Measurements from ENCODE around the gene RASSF1. TPM values are rescaled to one million over a fixed set of nuclear protein-coding genes. Genes with fewer than 3 reads are reported as not detected.

The RASSF1 gene
- total RNA-seq, 1 donor from 2014 or later: 38.0 TPM

- intact Hi-C loops (cut with micrococcal nuclease): no loop called here
- Mint-ChIP-seq H3K27me3 (no peaks in the 10 kb centered on the region), H3K4me1 (peaks cover 51% of the 10 kb centered on the region), H3K9me3 (no peaks in the 10 kb centered on the region), H3K27ac (peak overlapping the region; percentile 46), H3K4me3 (peak overlapping the region; percentile 48), H3K36me3 (ENCODE audit: low read depth) (peaks cover 4% of the 10 kb centered on the region)
- ATAC-seq (ENCODE audit: low read depth) (no peak), DNase-seq (no peak)
- POLR2A ChIA-PET: interaction anchor here (1.0 to 3.2 kb wide), 3 partner anchors 8 to 43 kb away, joined by 3 to 15 read pairs (median 6); partner anchors contain the start of genes CYB561D2, HYAL3, NAA80 and NPRL2
- CTCF ChIA-PET: no interaction called here
- TF ChIP-seq CTCF (IDR thresholded peaks at IDR 0.05): no peak
These were observed 1.5 kb upstream of the RASSF1 start for GRCh38 chr3:50341996-50342650.

- H3K36me3 Mint-ChIP-seq (ENCODE audit: low read depth): peaks cover 6% of the 10 kb centered on the region
- CTCF ChIA-PET: no interaction called here
- DNase-seq: no peak
- H3K4me1 Mint-ChIP-seq: peaks cover 52% of the 10 kb centered on the region
- no peaks in the 10 kb centered on the region for H3K27me3 Mint-ChIP-seq
- no peak for ATAC-seq (ENCODE audit: low read depth)
- POLR2A ChIA-PET: interaction anchor here (0.7 to 6.5 kb wide), 11 partner anchors 7 to 1065 kb away, joined by 3 to 195 read pairs (median 6); partner anchors contain the start of genes CYB561D2, GNAI2, HEMK1 and HYAL2
- TF ChIP-seq CTCF (IDR thresholded peaks at IDR 0.05): no peak
- peak overlapping the region; percentile 95 for H3K4me3 Mint-ChIP-seq
- no peaks in the 10 kb centered on the region for H3K9me3 Mint-ChIP-seq
- H3K27ac Mint-ChIP-seq: peak overlapping the region; percentile 96
- intact Hi-C loops (cut with micrococcal nuclease): no loop called here
These were observed 901 bp upstream of the RASSF1 start for GRCh38 chr3:50341537-50341936.

GRCh38 chr3:50340147-50340447, 539 bp downstream of the RASSF1 start:
- Mint-ChIP-seq H3K9me3 (no peaks in the 10 kb centered on the region), H3K4me3 (peak overlapping the region; percentile 95), H3K4me1 (peaks cover 55% of the 10 kb centered on the region), H3K36me3 (ENCODE audit: low read depth) (peaks cover 10% of the 10 kb centered on the region), H3K27ac (peak overlapping the region; percentile 98), H3K27me3 (no peaks in the 10 kb centered on the region)
- DNase-seq: no peak
- TF ChIP-seq CTCF (IDR thresholded peaks at IDR 0.05): no peak
- POLR2A ChIA-PET: interaction anchor here (0.6 to 6.5 kb wide), 13 partner anchors 8 to 1886 kb away, joined by 3 to 195 read pairs (median 6); partner anchors contain the start of genes CYB561D2, GNAI2, HEMK1 and HYAL2
- CTCF ChIA-PET: interaction anchor here (0.9 to 1.8 kb wide), 2 partner anchors 10 to 19 kb away, joined by 3 to 6 read pairs; partner anchors contain the start of genes CYB561D2 and NPRL2
- no peak for ATAC-seq (ENCODE audit: low read depth)
- intact Hi-C loops (cut with micrococcal nuclease): loop anchor here (1.0 kb wide), 1 partner anchor 10 kb away; the partner anchor contains the start of genes CYB561D2 and NPRL2

GRCh38 chr3:50339485-50340146, 1.0 kb downstream of the RASSF1 start:
- no peak for DNase-seq
- intact Hi-C loops (cut with micrococcal nuclease): loop anchor here (1.0 kb wide), 1 partner anchor 11 kb away; the partner anchor contains the start of genes CYB561D2 and NPRL2
- CTCF ChIA-PET: interaction anchor here (1.8 kb wide), 1 partner anchor 11 kb away, joined by 6 read pairs; the partner anchor contains the start of genes CYB561D2 and NPRL2
- H3K4me1 Mint-ChIP-seq: peaks cover 57% of the 10 kb centered on the region
- no peak for ATAC-seq (ENCODE audit: low read depth)
- TF ChIP-seq CTCF (IDR thresholded peaks at IDR 0.05): no peak
- no peaks in the 10 kb centered on the region for H3K9me3 Mint-ChIP-seq
- H3K27me3 Mint-ChIP-seq: no peaks in the 10 kb centered on the region
- H3K36me3 Mint-ChIP-seq (ENCODE audit: low read depth): peaks cover 10% of the 10 kb centered on the region
- H3K4me3 Mint-ChIP-seq: peak overlapping the region; percentile 95
- peak overlapping the region; percentile 98 for H3K27ac Mint-ChIP-seq
- POLR2A ChIA-PET: interaction anchor here (0.7 to 6.5 kb wide), 9 partner anchors 9 to 1328 kb away, joined by 5 to 195 read pairs (median 9); partner anchors contain the start of genes CYB561D2, HEMK1, HYAL2 and HYAL3

GRCh38 chr3:50338965-50339364, 1.7 kb downstream of the RASSF1 start:
- H3K4me1 Mint-ChIP-seq: peaks cover 62% of the 10 kb centered on the region
- peak overlapping the region; percentile 95 for H3K4me3 Mint-ChIP-seq
- H3K36me3 Mint-ChIP-seq (ENCODE audit: low read depth): peaks cover 14% of the 10 kb centered on the region
- intact Hi-C loops (cut with micrococcal nuclease): no loop called here
- CTCF ChIA-PET: interaction anchor here (3.8 kb wide), 1 partner anchor 9 kb away, joined by 16 read pairs; no protein-coding TSS in a partner anchor
- no peak for ATAC-seq (ENCODE audit: low read depth)
- POLR2A ChIA-PET: interaction anchor here (0.6 to 6.5 kb wide), 12 partner anchors 9 to 1615 kb away, joined by 3 to 195 read pairs (median 7); partner anchors contain the start of genes CYB561D2, HYAL2, HYAL3 and NAA80
- H3K27me3 Mint-ChIP-seq: no peaks in the 10 kb centered on the region
- TF ChIP-seq CTCF (IDR thresholded peaks at IDR 0.05): no peak
- no peak for DNase-seq
- H3K9me3 Mint-ChIP-seq: no peaks in the 10 kb centered on the region
- peak overlapping the region; percentile 98 for H3K27ac Mint-ChIP-seq
